ENCODE results near the gene NEMF.
A peak's percentile ranks its signal among the peaks of the same experiment; 100 is the strongest.

NEMF gene

GRCh38 chr14:49886523-49886922 is 33.9 kb upstream of the NEMF start:
- no peak overlapping the region for H3K4me3 ChIP-seq (ENCODE audit: low read length)
- no peak for DNase-seq (ENCODE audit: low read depth)

GRCh38 chr14:49882826-49883694 is 30.5 kb upstream of the NEMF start:
- no peak overlapping the region for H3K4me3 ChIP-seq (ENCODE audit: low read length)
- peak; percentile 74 for DNase-seq (ENCODE audit: low read depth)
- no peak for TF ChIP-seq CTCF (IDR thresholded peaks at IDR 0.05; ENCODE audit: insufficient read depth, low read depth, low read length, missing control alignments)

More at GRCh38 chr14:49886523-49886922, 33.9 kb upstream of the NEMF start:
- no peak for TF ChIP-seq CTCF (IDR thresholded peaks at IDR 0.05; ENCODE audit: insufficient read depth, low read depth, low read length, missing control alignments)

GRCh38 chr14:49881350-49882001 is 28.9 kb upstream of the NEMF start:
- no peak for DNase-seq (ENCODE audit: low read depth)
- no peak overlapping the region for H3K4me3 ChIP-seq (ENCODE audit: low read length)
- no peak for TF ChIP-seq CTCF (IDR thresholded peaks at IDR 0.05; ENCODE audit: insufficient read depth, low read depth, low read length, missing control alignments)

- no peak for DNase-seq (ENCODE audit: low read depth)
- TF ChIP-seq CTCF (IDR thresholded peaks at IDR 0.05; ENCODE audit: insufficient read depth, low read depth, low read length, missing control alignments) = no peak
- no peak overlapping the region for H3K4me3 ChIP-seq (ENCODE audit: low read length)
Measured at GRCh38 chr14:49880267-49881064, 27.9 kb upstream of the NEMF start.

GRCh38 chr14:49879646-49880204 is 27.1 kb upstream of the NEMF start:
- TF ChIP-seq CTCF (IDR thresholded peaks at IDR 0.05; ENCODE audit: insufficient read depth, low read depth, low read length, missing control alignments) = peak; percentile 68
- H3K4me3 ChIP-seq (ENCODE audit: low read length) = no peak overlapping the region
- peak; percentile 76 for DNase-seq (ENCODE audit: low read depth)

- no peak for TF ChIP-seq CTCF (IDR thresholded peaks at IDR 0.05; ENCODE audit: insufficient read depth, low read depth, low read length, missing control alignments)
- no peak for DNase-seq (ENCODE audit: low read depth)
- H3K4me3 ChIP-seq (ENCODE audit: low read length) = no peak overlapping the region
Measured at GRCh38 chr14:49876563-49877127, 24.1 kb upstream of the NEMF start.

All from epithelial cell of esophagus (primary cell).